Measurements from ENCODE around the gene RPSA. TPM values are rescaled to one million over a fixed set of nuclear protein-coding genes. Genes with fewer than 3 reads are reported as not detected.

RPSA gene
- total RNA-seq, 1 donor = 1,413 TPM

DNA sequence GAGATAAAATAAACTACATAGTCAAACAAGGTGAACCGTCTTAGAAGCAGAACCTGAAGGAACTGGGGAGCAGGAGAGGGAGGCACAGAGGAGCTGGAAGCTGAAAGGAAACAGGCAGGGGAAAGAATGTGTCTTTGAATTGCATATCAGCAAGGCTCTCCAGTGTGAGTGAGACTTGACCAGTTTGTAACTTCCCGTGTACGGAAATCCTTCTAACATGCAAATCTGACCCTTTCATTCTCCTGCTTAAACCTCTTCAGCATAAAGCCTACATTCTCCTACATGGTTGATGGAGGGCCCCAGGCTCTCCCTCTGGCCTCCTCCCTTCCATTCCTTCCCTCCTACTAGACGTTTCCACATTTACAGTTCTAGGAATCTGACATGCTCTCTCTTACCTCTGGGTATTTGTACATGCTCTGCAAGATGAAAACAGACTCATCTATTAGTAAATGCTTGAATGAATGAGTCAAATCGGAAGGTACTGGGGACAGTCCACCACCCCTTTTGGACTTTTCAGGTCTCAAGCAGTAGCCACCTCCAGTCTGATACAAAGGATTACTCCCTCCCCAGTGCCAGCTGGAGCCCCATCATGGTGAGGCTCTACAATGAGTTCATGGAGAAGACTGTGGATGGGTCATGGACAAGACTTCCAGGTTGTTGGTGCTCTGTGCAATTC lies 29.4 kb upstream of the RPSA start:
- no peak for DNase-seq (ENCODE audit: low read depth)
- H3K4me3 ChIP-seq (ENCODE audit: low read depth, low read length) = no peak overlapping the region
- TF ChIP-seq, protein P1, sequence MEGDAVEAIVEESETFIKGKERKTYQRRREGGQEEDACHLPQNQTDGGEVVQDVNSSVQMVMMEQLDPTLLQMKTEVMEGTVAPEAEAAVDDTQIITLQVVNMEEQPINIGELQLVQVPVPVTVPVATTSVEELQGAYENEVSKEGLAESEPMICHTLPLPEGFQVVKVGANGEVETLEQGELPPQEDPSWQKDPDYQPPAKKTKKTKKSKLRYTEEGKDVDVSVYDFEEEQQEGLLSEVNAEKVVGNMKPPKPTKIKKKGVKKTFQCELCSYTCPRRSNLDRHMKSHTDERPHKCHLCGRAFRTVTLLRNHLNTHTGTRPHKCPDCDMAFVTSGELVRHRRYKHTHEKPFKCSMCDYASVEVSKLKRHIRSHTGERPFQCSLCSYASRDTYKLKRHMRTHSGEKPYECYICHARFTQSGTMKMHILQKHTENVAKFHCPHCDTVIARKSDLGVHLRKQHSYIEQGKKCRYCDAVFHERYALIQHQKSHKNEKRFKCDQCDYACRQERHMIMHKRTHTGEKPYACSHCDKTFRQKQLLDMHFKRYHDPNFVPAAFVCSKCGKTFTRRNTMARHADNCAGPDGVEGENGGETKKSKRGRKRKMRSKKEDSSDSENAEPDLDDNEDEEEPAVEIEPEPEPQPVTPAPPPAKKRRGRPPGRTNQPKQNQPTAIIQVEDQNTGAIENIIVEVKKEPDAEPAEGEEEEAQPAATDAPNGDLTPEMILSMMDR (IDR thresholded peaks at IDR 0.05; ENCODE audit: insufficient read depth, low read length) = no peak

- H3K4me3 ChIP-seq (ENCODE audit: low read depth, low read length) = no peak overlapping the region
- TF ChIP-seq, protein P1 (IDR thresholded peaks at IDR 0.05; ENCODE audit: insufficient read depth, low read length) = peak; percentile 59
- DNase-seq (ENCODE audit: low read depth) = peak; percentile 22
These were observed 28.4 kb upstream of the RPSA start for GRCh38 chr3:39378088-39378487.

DNA sequence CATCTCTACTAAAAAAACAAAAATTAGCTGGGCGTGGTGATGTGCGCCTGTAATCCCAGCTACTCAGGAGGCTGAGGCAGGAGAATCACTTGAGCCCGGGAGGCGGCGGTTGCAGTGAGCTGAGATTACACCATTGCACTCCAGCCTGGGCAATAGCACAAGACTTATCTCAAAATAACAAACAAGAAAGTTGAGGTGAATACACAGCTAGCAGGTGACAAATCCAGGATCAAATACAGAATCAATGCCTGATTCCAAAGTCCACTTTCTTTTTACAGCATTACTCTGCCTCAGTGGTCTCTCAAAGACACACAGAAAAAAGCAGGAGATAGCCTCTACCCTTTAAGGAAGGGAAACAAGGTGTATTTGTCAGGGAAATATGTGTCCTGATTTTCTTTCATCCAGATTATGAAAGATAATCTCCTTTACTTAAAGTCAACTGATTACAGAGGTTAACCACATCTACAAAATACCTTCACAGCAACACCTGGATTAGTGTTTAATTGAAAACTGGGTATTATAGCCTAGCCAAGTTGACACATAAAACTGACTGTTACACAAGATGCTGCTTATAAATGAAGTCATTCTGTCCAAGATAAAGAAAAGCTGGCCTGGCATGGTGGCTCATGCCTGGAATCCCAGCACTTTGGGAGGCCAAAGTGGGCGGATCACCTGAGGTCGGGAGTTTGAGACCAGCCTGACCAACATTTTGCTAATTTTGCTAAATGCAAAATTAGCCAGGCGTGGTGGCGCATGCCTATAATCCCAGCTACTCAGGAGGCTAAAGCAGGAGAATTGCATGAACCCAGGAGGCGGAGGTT lies 27.4 kb upstream of the RPSA start:
- no peak overlapping the region for H3K4me3 ChIP-seq (ENCODE audit: low read depth, low read length)
- TF ChIP-seq, protein P1 (IDR thresholded peaks at IDR 0.05; ENCODE audit: insufficient read depth, low read length) = no peak
- no peak for DNase-seq (ENCODE audit: low read depth)

- no peak overlapping the region for H3K4me3 ChIP-seq (ENCODE audit: low read depth, low read length)
- TF ChIP-seq, protein P1 (IDR thresholded peaks at IDR 0.05; ENCODE audit: insufficient read depth, low read length) = no peak
- no peak for DNase-seq (ENCODE audit: low read depth)
These were observed 26.8 kb upstream of the RPSA start for GRCh38 chr3:39379778-39380155.

DNA sequence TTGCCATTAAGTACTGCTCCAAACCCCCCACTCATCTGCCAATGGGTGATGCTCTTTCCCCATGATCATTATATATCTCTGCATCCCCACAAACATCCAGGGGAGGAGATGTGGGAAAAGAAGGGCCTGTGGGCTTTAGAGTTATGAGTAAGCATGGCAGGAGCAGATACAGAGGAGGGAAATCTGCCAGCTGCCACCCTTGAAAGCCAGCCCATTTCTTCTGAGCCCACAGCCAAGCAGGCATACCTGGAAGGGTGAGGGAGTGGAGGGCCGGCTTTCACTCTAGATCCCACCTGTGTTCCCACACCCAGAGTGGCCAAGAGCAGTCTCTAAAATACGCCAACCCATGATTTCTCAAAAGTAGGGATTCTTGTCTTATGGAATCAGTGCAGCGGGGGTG lies 25.1 kb upstream of the RPSA start:
- TF ChIP-seq, protein P1 (IDR thresholded peaks at IDR 0.05; ENCODE audit: insufficient read depth, low read length) = no peak
- DNase-seq (ENCODE audit: low read depth) = no peak
- H3K4me3 ChIP-seq (ENCODE audit: low read depth, low read length) = no peak overlapping the region

GRCh38 chr3:39383045-39383880 lies 23.3 kb upstream of the RPSA start, which contains the start of gene SLC25A38:
SLC25A38 (plus strand) TSS chr3:39383370; CDS start chr3:39383725, 355 bp downstream.
- DNase-seq (ENCODE audit: low read depth) = peak; percentile 85
- H3K4me3 ChIP-seq (ENCODE audit: low read depth, low read length) = peak within 1 kb of the TSS; percentile 89
- TF ChIP-seq, protein P1 (IDR thresholded peaks at IDR 0.05; ENCODE audit: insufficient read depth, low read length) = peak; percentile 43
